Suprapubic skin (tissue), 4 donors: ENCODE results near the gene TIGIT.

Experiments
- POLR2A ChIP-seq, 2 donors: fragments of 450-650 bp; IDR thresholded peaks; one replicate each; pipeline ENCODE4 v1.6.1; 2017; ENCODE audit warnings: antibody characterized with exemption in 2 of 2, mild to moderate bottlenecking in 2 of 2, moderate library complexity in 2 of 2
- POLR2AphosphoS5 ChIP-seq, 3 donors: sonication (generic); formaldehyde crosslinking; IDR thresholded peaks; one replicate each; pipeline ENCODE4 v1.6.1; 2017; ENCODE audit warnings: antibody characterized with exemption in 3 of 3
- TF ChIP-seq, protein P1 (sequence below), 2 donors: fragments of 200-600 bp in 1 of 2; fragments of 450-650 bp in 1 of 2; sonication (generic) in 1 of 2; IDR thresholded peaks; one replicate each; pipeline ENCODE4 v1.5.1; 2016 to 2019; ENCODE audit warnings: antibody characterized with exemption in 2 of 2, mild to moderate bottlenecking in 1 of 2, moderate library complexity in 1 of 2

DNA sequence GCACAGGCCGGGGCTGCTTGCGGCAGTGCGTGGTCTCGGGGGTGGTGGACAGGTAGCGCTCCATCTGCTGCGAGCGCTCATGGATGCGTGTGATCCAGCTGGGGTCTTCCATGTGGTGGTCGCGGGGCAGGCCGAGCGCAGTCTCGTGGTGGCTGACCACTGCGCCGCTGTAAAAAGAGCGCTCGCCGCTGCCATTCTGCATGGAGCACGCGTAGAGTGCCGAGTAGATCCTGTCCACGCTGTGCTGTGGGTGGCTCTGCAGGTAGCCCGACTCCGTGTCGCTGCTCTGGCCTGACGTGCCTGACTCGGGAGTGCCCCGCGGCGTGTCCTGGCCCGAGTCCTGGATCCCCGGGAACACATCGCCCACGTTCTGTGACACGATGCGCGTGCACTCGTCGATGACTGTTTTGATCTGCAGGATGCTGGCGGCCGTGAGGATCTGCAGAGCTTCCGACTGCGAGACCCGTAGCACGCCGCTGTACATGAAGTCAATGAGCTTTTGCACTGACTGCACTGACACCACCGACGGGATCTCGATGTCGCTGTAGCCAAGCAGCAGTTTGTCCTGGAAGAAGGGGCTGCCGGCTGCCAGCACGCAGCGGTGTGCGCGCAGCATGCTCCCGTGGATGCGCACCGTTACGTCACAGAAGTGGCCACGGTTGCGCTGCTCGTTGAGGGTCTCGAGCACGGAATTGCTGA is 57.4 kb downstream of the TIGIT start:
- TF ChIP-seq, protein P1, sequence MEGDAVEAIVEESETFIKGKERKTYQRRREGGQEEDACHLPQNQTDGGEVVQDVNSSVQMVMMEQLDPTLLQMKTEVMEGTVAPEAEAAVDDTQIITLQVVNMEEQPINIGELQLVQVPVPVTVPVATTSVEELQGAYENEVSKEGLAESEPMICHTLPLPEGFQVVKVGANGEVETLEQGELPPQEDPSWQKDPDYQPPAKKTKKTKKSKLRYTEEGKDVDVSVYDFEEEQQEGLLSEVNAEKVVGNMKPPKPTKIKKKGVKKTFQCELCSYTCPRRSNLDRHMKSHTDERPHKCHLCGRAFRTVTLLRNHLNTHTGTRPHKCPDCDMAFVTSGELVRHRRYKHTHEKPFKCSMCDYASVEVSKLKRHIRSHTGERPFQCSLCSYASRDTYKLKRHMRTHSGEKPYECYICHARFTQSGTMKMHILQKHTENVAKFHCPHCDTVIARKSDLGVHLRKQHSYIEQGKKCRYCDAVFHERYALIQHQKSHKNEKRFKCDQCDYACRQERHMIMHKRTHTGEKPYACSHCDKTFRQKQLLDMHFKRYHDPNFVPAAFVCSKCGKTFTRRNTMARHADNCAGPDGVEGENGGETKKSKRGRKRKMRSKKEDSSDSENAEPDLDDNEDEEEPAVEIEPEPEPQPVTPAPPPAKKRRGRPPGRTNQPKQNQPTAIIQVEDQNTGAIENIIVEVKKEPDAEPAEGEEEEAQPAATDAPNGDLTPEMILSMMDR (IDR thresholded peaks at IDR 0.05) = no peak
- TF ChIP-seq POLR2AphosphoS5 (IDR thresholded peaks at IDR 0.05) (no peak), POLR2A (IDR thresholded peaks at IDR 0.05) (no peak)
